Myocyte (in vitro differentiated cells): Measurements from ENCODE around the gene CTNNA2. TPM values are rescaled to one million over a fixed set of nuclear protein-coding genes. Genes with fewer than 3 reads are reported as not detected.

Experiments
- DNase-seq: peaks from one replicate; pipeline ENCODE4 v3.0.0-alpha.2; 2012; ENCODE audit warnings: low read depth
- total RNA-seq: library from RNA; depleted of rRNA; stranded (reverse); fragments of >200 nt; gene quantifications from 2 replicates; pipeline ENCODE4 v1.2.3, GENCODE V29; 2014

CTNNA2 gene
- total RNA-seq, 1 donor from 2014 or later = 2.7 TPM

DNA sequence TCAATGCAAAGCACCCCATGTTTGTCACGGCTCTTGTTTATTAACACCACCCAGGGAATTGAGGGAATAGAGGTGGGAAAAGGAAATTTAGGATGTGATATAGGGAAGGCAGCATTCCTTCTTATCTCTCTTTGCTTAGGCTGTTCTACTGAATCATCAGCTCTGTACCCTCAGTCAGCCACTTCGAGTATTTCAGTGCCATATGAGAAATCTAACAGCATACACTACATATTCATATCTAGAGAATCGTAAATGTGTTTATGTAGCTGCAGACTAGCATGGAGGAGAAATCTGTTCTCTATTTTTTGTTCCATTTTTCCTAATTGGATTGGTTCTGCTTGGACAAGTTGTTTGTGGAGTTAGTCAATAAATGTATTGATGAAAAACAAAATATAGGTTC lies 187.8 kb downstream of the CTNNA2 start:
- DNase-seq = no peak

- DNase-seq = peak; percentile 6
Observed at GRCh38 chr2:79702905-79703304, 190.1 kb downstream of the CTNNA2 start.

GRCh38 chr2:79711098-79711497 lies 198.2 kb downstream of the CTNNA2 start:
- no peak for DNase-seq

GRCh38 chr2:79713131-79713785 lies 200.4 kb downstream of the CTNNA2 start:
- peak; percentile 58 for DNase-seq

GRCh38 chr2:79714283-79714682 lies 201.4 kb downstream of the CTNNA2 start:
- no peak for DNase-seq

DNA sequence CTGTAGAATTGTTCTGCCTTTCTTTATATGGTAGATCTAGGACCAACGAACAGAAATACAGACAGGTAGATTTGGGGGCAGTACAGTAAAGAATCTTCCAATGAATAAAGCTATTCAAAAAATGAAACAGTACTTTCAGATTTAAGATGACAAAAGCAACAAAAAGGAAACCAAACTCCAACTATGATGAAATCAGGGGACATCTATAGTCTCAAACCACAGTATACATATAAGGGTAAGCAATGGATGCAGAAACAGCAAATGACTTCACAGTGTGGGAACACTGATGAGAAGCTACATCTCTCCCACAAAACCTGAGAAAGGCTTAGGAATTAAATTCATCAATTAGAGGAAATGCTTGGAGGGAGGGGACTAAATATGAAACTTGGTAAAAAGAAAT lies 202.5 kb downstream of the CTNNA2 start:
- no peak for DNase-seq

DNA sequence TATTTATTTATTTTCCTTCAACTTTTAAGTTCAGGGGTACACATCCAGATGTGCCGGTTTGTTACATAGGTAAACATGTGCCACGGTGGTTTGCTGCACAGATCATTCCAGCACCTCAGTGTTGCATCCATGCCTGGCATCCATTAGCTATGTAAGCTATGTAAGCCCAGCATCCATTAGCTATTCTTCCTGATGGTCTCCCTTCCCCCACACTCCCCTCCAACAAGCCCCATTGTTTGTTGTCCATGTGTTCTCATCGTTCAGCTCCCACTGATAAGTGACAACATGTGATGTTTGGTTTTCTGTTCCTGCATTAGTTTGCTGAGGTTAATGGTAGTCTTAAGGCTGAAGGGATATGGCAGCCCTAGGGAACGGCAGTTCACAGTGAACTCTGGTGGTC lies 203.4 kb downstream of the CTNNA2 start:
- DNase-seq = peak; percentile 15

- DNase-seq = peak; percentile 83
Observed at GRCh38 chr2:79717364-79718007, 204.6 kb downstream of the CTNNA2 start.

DNA sequence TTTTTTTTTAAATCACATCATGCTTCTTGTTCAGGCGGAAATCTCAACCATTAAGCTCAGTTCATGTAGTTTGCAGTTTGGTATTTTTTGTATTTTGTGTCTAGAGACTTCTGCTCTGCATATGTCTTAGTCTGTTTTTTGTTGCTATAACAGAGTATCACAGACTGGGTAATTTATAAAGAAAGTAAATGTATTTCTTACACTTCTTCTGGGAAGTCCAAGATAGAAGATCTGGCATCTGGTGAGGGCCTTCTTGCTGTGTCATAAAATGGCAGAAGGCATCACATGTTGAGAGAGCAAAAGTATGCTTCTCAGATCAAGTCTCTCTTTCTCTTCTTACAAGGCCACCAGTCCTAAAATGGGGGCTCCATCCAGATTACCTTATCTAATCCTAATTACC lies 208.2 kb downstream of the CTNNA2 start:
- DNase-seq = no peak

- no peak for DNase-seq
Observed at GRCh38 chr2:79721966-79722365, 209.1 kb downstream of the CTNNA2 start.

GRCh38 chr2:79723830-79724229 lies 211.0 kb downstream of the CTNNA2 start:
- peak; percentile 71 for DNase-seq

DNA sequence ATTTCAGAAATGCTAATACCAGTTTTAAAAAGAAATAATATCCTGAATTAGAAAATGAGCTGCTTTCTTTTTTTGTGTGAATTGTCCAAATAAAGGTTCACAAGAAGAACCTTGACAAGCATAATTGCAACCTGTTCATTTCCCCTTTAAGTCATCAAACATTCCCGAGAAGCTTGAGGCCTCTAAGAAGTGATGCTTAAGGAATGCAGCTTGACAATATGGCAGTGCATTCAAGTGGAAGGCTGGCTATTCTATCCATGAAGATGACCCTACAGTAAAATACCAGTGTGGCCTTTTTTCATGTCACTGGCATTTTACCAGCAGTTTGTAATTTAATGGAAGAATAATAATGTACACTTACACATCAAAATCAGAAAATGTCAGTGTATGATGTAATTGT lies 216.7 kb downstream of the CTNNA2 start:
- DNase-seq = no peak

DNA sequence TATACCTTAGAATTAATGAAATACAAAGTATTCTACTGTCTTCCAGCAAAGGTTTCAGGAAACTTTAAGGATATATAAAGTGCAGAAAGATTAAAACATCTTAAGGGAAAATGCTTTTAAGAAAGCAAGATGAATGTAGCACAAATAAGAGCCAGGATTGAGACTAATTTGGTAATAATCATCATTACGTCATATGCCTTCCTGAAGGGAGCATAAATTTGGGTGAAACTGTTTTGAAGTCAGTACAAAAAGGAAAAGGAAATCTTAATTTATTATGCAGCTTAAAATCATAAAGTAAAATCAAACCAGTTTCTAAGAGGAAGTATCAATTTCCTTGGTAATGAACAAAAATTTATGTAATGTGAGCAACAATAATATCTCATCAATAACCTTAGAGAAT lies 221.7 kb downstream of the CTNNA2 start:
- DNase-seq = no peak

- DNase-seq = no peak
Observed at GRCh38 chr2:79740879-79741443, 228.1 kb downstream of the CTNNA2 start.

GRCh38 chr2:79750321-79750720 lies 237.5 kb downstream of the CTNNA2 start:
- no peak for DNase-seq

GRCh38 chr2:79757526-79757925 lies 244.7 kb downstream of the CTNNA2 start:
- DNase-seq = no peak

- DNase-seq = no peak
Observed at GRCh38 chr2:79758042-79758441, 245.2 kb downstream of the CTNNA2 start.

DNA sequence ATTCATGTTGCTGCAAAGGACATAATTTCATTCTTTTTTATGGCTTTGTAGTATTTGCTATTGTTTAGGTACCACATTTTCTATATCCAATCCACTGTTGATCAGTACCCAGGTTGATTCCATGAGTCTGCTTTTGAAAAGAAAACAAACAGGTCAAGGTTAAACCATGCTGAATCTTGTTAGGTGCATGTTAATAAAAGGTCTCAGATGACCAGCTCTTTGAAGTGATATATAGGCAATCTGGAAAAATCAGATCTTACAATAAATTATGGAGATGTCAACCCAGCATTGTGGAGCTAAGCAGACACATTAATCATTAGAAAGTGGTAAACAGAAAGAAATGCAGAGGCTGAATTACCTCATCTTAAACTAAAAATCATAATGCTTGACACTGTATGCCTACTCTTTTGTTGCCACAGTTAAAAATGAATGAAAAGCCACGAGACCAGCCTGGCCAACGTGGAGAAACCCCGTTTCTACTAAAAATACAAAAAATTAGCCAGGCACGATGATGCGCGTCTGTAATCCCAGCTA lies 246.0 kb downstream of the CTNNA2 start:
- DNase-seq = no peak

DNA sequence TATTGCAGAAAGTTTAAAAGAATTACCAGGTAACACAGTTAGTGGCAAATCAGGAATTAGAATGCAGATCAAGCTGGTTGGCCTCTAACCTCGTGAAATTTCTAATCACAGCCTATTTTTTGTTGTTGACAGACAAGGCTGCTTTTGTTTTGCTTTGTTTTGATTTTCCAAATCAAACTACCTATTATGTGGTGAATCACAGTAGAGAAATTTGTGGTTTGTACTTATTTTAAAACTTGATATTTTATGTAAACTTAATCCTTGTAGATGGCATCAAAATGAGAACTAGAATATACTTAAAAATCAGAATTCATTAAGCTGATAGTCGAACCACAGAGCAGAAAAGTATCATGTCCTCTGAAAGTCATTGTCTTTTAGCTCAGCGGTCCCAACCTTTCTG lies 258.1 kb downstream of the CTNNA2 start:
- no peak for DNase-seq

- no peak for DNase-seq
Observed at GRCh38 chr2:79771493-79771892, 258.6 kb downstream of the CTNNA2 start.

GRCh38 chr2:79774016-79774415 lies 261.2 kb downstream of the CTNNA2 start:
- no peak for DNase-seq

DNA sequence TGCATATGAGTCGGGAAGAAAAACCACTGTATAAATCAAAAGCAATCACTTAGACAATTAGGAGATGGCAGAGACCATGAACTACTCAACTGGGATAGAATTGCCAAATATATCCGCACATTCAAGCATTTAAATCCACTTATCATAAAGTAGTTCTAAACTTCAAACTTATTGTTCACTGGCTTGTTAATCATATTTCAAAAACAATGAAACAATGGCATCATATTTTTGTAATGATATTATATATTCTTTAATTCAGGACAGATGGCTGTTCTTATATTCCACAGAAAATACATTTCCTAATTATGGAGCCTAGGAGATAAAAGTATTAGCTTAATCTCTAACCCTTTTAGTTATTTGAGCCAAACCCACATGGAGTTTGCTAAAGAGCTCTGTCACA lies 263.6 kb downstream of the CTNNA2 start:
- no peak for DNase-seq

DNA sequence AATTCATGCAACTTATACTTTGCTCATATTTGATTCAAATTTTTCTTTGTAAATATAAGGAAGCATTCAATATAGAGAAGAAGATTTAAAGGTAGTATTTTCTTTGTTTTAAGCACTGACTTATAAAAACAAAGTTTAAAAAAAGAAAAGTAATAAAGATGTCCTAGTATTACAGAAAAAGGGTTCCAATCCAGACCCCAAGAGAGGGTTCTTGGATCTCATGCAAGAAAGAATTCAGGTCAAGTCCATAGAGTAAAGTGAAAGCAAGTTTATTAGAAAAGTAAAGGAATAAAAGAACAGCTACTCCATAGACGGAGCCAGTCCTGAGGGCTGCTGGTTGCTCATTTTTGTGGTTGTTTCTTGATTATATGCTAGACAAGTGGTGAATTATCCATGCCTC lies 267.9 kb downstream of the CTNNA2 start:
- no peak for DNase-seq
